ENCODE measurements around the gene EMC1. TPM values are rescaled to one million over a fixed set of nuclear protein-coding genes. Genes with fewer than 3 reads are reported as not detected.
"Not testable (repeated sequence)": the region's sequence is repeated elsewhere in the genome, so short reads cannot be mapped to it uniquely, and the experiment has no call there.

Gene EMC1
- total RNA-seq, 6 experiments from 2014 or later = 86.8 to 106 (median 93.6) TPM

DNA sequence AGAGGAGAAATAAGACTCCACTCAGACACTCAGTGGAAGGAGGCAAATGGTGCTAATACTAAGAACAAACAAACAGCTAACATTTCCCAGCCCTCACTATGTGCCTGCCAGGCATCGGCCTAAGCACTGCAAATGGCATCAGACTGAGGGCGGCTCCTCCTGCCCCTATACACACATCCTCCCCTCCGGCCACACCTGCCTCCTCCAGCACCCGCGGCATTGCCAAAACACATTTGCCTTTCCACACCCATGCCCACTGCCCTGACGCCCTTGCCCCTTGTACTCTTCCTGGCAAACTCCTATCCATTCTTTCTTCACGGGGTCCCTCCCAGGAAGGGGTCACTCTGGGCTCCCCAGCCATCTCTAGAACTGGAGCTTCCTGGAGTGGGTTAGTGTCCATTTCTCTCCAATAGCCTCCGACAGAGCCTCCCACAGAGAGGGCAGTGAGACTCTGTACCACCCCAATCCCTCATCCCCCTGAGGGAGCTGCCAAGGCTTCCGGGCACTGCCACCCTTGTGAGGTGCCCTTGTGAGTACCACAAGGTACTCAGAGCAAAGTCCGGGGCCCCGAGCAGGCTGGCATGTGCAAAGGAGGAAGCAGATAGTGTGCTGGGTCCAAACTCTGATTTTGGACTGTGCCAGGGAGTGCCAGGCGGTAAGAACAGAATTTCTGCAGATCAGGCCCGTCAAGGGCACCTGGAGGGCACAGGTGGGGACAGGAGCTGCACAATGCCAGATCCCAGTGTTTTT is 36.3 kb upstream of the EMC1 start:
- Mint-ChIP-seq H3K27me3 (ENCODE audit: insufficient read depth) (no peaks in the 10 kb centered on the region; the same call in 1 of the 2 replicates), H3K27ac (no peak overlapping the region), H3K4me1 (ENCODE audit: low read depth) (peaks cover 5% of the 10 kb centered on the region; the same call in 1 of the 2 replicates), H3K9me3 (no peaks in the 10 kb centered on the region; the same call in 1 of the 2 replicates), H3K36me3 (ENCODE audit: low read depth) (peaks cover 4% of the 10 kb centered on the region; the same call in 1 of the 2 replicates), H3K4me3 (peak overlapping the region; percentile 41; the same call in 1 of the 2 replicates)
- TF ChIP-seq, protein P1, sequence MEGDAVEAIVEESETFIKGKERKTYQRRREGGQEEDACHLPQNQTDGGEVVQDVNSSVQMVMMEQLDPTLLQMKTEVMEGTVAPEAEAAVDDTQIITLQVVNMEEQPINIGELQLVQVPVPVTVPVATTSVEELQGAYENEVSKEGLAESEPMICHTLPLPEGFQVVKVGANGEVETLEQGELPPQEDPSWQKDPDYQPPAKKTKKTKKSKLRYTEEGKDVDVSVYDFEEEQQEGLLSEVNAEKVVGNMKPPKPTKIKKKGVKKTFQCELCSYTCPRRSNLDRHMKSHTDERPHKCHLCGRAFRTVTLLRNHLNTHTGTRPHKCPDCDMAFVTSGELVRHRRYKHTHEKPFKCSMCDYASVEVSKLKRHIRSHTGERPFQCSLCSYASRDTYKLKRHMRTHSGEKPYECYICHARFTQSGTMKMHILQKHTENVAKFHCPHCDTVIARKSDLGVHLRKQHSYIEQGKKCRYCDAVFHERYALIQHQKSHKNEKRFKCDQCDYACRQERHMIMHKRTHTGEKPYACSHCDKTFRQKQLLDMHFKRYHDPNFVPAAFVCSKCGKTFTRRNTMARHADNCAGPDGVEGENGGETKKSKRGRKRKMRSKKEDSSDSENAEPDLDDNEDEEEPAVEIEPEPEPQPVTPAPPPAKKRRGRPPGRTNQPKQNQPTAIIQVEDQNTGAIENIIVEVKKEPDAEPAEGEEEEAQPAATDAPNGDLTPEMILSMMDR (IDR thresholded peaks at IDR 0.05) = no peak
- no peak for DNase-seq

DNA sequence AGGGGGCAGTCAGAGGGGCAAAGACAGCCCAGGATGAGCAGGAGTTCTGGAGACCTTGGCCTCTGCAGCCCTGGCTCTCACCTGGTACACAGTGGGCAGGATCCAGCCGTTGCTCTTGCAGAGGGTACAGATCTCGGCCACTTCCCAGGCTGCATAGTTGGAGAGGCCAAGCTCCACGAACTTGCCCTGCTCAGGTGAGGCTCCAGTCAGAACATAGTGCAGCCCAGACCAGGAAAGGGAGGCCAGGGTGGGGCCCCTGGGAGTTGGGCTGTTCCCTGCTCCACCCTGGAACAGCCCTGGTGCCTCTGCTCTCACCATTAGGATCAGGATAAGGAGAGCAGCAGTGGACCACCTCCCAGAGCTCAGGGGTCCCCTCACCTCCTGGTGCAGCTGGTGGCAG is 34.5 kb upstream of the EMC1 start:
- not testable (repeated sequence) for H3K27me3 Mint-ChIP-seq (ENCODE audit: insufficient read depth); H3K36me3 Mint-ChIP-seq (ENCODE audit: low read depth); H3K27ac Mint-ChIP-seq; H3K4me3 Mint-ChIP-seq; DNase-seq; H3K4me1 Mint-ChIP-seq (ENCODE audit: low read depth); H3K9me3 Mint-ChIP-seq

DNA sequence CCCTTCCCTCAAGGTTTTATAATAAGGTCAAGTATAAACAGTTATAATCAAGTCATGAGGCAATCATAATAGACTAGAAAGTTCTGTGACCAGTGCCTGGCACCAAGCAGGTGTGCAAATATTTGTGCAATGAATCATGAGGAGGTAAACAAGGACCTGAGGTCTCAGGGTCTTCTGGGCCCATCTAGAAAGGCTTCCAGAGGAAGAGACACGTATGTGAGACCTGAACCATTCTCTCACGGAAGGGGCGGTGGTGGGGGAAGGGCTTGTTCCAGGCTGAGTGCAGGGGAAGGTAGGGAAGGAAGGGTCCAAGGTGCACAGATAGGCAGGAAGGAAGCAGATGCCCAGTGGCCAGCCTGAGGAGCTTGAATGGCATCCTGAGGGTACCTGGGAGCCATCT is 34.0 kb upstream of the EMC1 start:
- not testable (repeated sequence) for H3K4me3 Mint-ChIP-seq; H3K36me3 Mint-ChIP-seq (ENCODE audit: low read depth); DNase-seq; H3K27ac Mint-ChIP-seq; H3K4me1 Mint-ChIP-seq (ENCODE audit: low read depth); H3K27me3 Mint-ChIP-seq (ENCODE audit: insufficient read depth); H3K9me3 Mint-ChIP-seq

DNA sequence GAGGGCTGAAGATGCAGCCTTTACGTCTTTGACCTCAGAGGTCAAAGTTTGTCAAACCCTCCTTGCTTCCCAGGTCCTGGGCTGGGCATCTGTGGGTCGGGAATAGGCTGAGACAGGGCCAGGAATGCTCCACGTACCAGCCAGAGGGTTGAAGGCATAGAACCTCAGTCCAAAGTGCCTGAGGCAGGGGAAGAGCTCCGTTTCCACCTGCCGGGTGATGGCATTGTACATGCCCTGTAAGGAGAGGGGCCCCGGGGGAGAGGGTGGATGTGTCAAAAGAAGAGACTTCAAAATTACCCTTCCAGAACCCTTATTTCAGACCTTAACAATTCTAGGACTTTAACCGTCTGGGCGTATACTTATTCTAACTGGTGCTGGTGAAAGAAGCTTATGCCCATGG is 33.6 kb upstream of the EMC1 start:
- H3K27me3 Mint-ChIP-seq (ENCODE audit: insufficient read depth) = no peaks in the 10 kb centered on the region; the same call in 1 of the 2 replicates
- no peak overlapping the region for H3K27ac Mint-ChIP-seq
- peaks cover 5% of the 10 kb centered on the region; the same call in 1 of the 2 replicates for H3K4me1 Mint-ChIP-seq (ENCODE audit: low read depth)
- TF ChIP-seq, protein P1 (IDR thresholded peaks at IDR 0.05) = no peak
- peaks cover 9% of the 10 kb centered on the region; the same call in 1 of the 2 replicates for H3K36me3 Mint-ChIP-seq (ENCODE audit: low read depth)
- H3K9me3 Mint-ChIP-seq = no peaks in the 10 kb centered on the region; the same call in 1 of the 2 replicates
- no peak overlapping the region for H3K4me3 Mint-ChIP-seq
- no peak for DNase-seq

DNA sequence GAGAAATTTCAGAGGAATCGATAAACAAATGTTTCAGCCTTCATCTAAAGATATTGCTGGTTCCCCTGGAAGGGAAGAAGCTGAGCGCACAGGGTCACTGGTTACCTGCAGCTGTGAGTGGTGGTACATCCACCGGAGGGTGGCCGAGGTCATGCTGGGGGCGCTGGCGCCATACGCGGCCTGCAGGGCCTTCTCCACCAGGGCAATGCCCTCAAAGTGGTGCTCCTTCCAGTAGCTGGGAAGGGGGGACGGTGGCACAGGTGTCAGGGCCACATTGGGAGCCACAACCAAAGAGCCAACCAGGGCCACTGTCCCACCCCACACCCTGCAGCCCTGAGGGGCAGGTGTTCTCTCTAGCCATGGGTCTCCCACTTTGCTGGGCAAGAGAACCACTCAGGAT is 32.6 kb upstream of the EMC1 start:
- Mint-ChIP-seq H3K9me3 (no peaks in the 10 kb centered on the region; the same call in 1 of the 2 replicates), H3K4me3 (no peak overlapping the region), H3K27me3 (ENCODE audit: insufficient read depth) (no peaks in the 10 kb centered on the region; the same call in 1 of the 2 replicates), H3K27ac (no peak overlapping the region), H3K36me3 (ENCODE audit: low read depth) (peaks cover 9% of the 10 kb centered on the region; the same call in 1 of the 2 replicates), H3K4me1 (ENCODE audit: low read depth) (0 out of 2 replicates have a peak, but pooled peaks cover under 1% of the 10 kb centered on the region)
- TF ChIP-seq, protein P1 (IDR thresholded peaks at IDR 0.05) = no peak
- no peak for DNase-seq

DNA sequence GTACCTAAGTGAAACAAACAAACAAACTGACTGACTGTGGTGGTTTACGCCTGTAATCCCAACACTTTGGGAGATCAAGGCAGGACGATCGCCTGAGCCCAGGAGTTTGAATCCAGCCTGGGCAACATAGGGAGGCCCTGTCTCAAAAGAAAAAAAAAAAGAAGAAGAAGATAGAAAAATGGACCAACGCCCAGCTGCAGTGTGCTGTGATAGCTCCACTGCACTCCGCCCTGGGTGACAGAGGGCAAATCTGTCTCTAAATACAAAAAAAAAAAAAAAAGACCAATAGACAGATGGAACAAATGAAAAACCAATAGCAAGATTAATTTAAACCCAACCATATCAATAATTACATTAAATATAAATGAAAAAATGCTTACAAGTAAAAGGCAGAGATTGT is 23.3 kb upstream of the EMC1 start:
- Mint-ChIP-seq H3K9me3 (peaks cover 12% of the 10 kb centered on the region), H3K27ac (no peak overlapping the region), H3K4me3 (no peak overlapping the region), H3K27me3 (ENCODE audit: insufficient read depth) (peaks cover 8% of the 10 kb centered on the region; the same call in 1 of the 2 replicates), H3K4me1 (ENCODE audit: low read depth) (peaks cover 2% of the 10 kb centered on the region; the same call in 1 of the 2 replicates), H3K36me3 (ENCODE audit: low read depth) (peaks cover 9% of the 10 kb centered on the region)
- no peak for DNase-seq
- TF ChIP-seq, protein P1 (IDR thresholded peaks at IDR 0.05) = no peak

DNA sequence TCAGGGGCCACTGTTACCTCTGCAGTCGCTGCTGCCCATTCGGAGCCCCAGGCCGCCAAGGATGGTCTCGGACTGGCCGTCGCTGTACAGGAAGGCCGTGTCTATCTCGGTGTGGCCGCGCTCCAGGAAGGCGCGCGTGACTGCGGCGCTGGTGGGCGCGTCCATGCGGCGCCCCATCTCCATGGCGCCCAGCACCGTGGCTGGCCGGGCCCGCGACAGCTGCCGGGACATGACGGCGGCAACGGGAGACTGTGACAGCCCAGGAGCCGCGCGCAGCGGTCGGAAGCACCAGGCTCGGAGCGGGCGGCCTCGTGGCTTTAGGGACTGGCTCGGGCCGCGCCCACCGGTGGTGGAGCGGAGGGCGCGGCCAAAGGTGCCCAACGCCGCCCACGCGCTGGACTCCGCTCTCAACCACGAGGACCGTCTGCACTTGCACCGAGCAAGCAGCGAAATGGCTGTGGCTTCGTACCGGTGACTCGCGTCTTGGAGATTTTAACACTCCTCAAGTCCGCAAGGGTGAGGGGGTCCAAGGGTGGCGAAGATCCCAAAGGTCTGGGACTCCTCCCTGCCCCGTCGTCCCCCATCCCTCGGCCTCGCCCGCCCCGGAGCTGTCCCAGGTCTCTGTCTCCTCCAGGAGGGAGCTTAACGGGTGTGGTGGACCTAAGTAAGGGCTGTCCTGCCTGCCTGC is 22.7 kb upstream of the EMC1 start:
- H3K9me3 Mint-ChIP-seq = peaks cover 12% of the 10 kb centered on the region
- not testable (repeated sequence) for H3K4me1 Mint-ChIP-seq (ENCODE audit: low read depth); H3K36me3 Mint-ChIP-seq (ENCODE audit: low read depth); H3K27me3 Mint-ChIP-seq (ENCODE audit: insufficient read depth); H3K27ac Mint-ChIP-seq; H3K4me3 Mint-ChIP-seq; DNase-seq

Measured in HFFc6 (cell line).